Right lobe of liver (tissue), 4 donors: ENCODE data around the gene ISG15.

Source experiments
- CTCF ChIP-seq, 4 donors: fragments of 200-600 bp in 3 of 4; fragments of 450-650 bp in 1 of 4; IDR thresholded peaks; one replicate each; pipeline versions ENCODE4 v1.5.1 to v1.8.0; 2016 to 2022; ENCODE audit warnings: antibody characterized with exemption in 4 of 4, mild to moderate bottlenecking in 2 of 4
- POLR2A ChIP-seq: fragments of 450-650 bp; IDR thresholded peaks from one replicate; pipeline ENCODE4 v1.6.1; 2017; ENCODE audit warnings: antibody characterized with exemption, mild to moderate bottlenecking
- donor health status: DM: no; HTN: no; CAD: no.
- donor health status: DM: no; HTN: no; CAD: no.
- donor health status: DM: no; HTN: yes; CAD: no.

GRCh38 chr1:978069-978834, 35.0 kb upstream of the ISG15 start:
- TF ChIP-seq CTCF (IDR thresholded peaks at IDR 0.05) = no peak
- TF ChIP-seq POLR2A = no peak
